D721Med (cell line): ENCODE data around the gene RRN3.
"Not testable (repeated sequence)": the region's sequence is repeated elsewhere in the genome, so short reads cannot be mapped to it uniquely, and the experiment has no call there.

ENCODE experiments used
- DNase-seq: peaks from one replicate; pipeline ENCODE4 v3.0.0; 2011; ENCODE audit warnings: low spot score; ENCODE audit not compliant: insufficient read length
- FAIRE-seq: peaks from 2 replicates; lab custom pipeline; 2011; peaks lifted over from hg19 to GRCh38; lab: Jason Lieb, UNC
- CTCF ChIP-seq: IDR thresholded peaks from 2 replicates; pipeline ENCODE4 v1.5.1; 2012; ENCODE audit warnings: mild to moderate bottlenecking, control low read depth; ENCODE audit not compliant: insufficient read depth; ENCODE audit errors: missing control alignments

RRN3 gene

GRCh38 chr16:15033309-15033707 lies 60.8 kb downstream of the RRN3 start:
- DNase-seq (no peak), FAIRE-seq (no peak)
- TF ChIP-seq CTCF = no peak

GRCh38 chr16:15032547-15033308 lies 61.3 kb downstream of the RRN3 start:
- no peak for FAIRE-seq
- TF ChIP-seq CTCF = no peak
- no peak for DNase-seq

DNA sequence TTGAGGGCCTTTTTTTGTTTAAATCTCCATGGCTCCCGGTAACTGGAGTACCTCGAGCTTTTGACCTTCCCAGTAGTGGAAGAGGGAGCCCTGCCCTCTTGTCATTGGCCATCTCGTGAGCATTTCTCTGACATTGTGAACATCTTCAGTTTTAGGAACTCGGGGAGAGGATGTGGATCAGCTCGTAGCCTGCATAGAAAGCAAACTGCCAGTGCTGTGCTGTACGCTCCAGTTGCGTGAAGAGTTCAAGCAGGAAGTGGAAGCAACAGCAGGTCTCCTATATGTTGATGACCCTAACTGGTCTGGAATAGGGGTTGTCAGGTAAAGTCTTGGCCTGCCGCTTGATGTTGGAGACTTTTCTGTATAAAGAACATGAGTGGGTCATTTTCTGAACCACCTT lies 62.5 kb downstream of the RRN3 start:
- FAIRE-seq = no peak
- DNase-seq = no peak

GRCh38 chr16:15031179-15031578 lies 62.9 kb downstream of the RRN3 start:
- DNase-seq (no peak), FAIRE-seq (no peak)
- TF ChIP-seq CTCF = no peak

More for the DNA sequence above, 62.5 kb downstream of the RRN3 start:
- TF ChIP-seq CTCF = no peak

DNA sequence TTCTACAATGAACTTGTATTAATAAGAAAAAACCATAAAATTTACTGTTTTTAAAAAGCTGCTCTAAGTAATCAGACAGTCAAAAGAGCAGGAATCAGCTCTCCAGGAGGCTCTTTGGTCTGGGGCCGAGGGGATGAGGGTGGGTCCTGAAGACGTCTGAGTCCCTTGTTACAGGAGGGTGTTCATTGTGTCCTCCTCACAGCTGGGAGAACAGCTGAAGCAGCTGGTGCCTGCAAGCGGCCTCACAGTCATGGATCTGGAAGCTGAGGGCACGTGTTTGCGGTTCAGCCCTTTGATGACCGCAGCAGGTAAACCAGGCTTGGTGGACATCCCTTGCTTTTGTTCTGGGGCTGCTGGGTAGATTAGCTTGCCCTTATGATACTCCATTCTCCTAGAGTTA lies 64.3 kb downstream of the RRN3 start:
- DNase-seq, FAIRE-seq: not testable (repeated sequence)

GRCh38 chr16:15028801-15029698 lies 65.0 kb downstream of the RRN3 start:
- not testable (repeated sequence) for DNase-seq, FAIRE-seq

GRCh38 chr16:15028345-15028715 lies 65.7 kb downstream of the RRN3 start:
- DNase-seq, FAIRE-seq: not testable (repeated sequence)

DNA sequence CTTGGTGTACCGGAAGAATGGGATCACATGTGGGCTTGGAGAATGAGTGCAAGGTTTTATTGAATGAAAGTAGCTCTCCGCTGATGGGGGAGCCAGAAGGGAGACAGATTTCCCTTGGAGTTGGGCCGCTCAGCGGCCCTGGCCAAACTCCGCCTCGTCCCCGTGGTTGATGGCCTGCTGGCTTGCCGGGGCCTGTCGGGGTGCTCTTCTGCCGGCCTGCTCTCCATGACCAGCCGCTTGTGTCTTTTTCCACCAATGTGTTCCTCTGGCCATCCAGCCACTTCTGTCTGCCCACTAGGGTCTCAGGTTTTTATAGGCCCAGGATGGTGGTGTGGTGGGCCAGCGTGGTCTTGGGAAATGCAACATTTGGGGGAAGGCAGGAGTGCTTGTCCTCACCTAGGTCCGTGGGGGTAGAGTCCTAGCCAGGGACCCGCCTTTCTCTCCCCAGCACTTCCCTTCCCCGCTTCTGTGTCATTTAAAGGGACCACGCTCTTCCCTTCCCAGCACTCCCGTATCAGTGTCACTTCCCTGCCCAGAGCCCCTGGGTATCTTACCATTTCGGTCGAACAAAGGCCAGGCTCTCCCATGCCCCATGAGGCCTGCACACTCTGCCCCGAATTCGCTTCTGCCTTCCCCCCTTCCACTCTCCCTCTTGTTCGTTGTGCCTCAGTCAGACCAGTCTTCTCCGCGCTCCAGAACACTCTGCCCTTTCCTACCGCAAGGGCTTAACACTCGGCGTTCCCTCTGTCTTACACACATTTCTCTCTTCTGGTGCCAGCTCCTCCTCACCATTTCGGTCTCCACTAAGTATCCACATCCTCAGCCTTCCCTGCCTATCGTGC lies 66.3 kb downstream of the RRN3 start:
- not testable (repeated sequence) for FAIRE-seq, DNase-seq

DNA sequence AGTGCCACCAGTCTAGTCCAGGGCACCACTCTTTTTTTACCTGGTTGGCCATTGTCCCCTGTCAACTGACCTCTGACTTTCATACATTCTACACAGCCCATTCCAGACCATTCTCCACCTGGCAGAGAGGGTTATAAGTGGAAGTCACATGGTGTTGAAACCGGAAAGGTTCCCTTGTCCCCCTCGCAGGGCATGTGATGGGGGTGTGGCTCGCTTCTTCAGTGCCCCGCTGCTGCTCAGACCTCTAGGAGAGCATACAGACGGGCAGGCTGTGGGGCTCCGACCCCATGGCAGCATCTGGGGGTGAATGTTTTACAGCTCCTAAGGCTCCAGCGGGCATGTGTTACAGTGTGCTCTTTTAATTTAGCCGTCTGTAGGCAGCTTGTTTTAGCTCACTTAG lies 67.0 kb downstream of the RRN3 start:
- not testable (repeated sequence) for DNase-seq, FAIRE-seq

GRCh38 chr16:15025234-15025951 lies 68.7 kb downstream of the RRN3 start:
- not testable (repeated sequence) for FAIRE-seq, DNase-seq

DNA sequence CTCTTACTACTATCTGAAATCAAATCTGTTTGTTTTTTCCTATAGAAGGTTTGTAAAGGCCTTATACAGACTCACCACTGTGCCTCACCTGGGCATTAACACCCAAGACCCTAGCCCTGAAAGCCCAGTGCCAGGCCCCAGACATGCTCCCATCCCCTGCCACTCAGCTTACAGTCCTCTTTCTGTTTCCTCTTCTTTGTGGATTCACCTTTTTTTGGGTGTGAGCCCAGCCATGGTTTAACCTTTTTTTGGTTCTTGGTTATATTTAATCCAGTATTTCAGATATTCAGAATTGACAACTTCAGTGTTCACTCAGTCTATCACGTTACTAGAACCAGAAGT lies 69.2 kb downstream of the RRN3 start:
- not testable (repeated sequence) for FAIRE-seq, DNase-seq

DNA sequence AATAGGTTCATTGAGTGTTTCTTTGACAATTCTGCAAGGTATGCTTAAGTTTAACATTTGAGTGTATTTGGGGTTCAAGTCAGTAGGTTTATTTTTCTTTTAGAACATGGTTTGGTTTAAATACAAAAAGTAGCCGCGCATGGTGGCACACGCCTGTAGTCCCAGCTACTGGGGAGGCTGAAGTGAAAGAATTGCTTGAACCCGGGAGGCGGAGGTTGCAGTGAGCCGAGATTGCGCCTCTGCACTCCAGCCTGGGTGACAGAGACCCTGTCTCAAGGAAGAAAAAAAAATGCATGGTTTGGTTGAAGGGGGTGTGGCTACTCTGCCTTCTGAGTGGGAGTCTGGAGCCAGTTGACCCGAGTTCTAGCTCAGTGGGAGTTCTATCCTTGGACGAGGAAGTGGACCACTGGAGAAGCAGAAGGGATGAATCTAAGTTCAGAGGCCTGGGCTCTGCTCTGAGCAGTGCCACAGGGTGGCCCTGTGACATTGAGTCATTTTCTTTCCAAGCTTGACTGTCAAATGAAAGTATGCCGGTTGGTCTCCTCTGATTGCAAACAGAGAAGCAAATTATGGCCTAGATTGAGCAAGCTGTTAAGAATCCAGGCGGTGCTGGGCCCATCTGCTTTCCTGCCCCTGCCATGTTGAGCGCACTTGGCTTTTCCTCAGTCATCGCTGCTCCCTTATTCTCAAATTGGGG lies 70.5 kb downstream of the RRN3 start:
- DNase-seq, FAIRE-seq: not testable (repeated sequence)
